Renal cortex interstitium (tissue), 11 donors: ENCODE results near the gene ACP7. TPM values are rescaled to one million over a fixed set of nuclear protein-coding genes. Genes with fewer than 3 reads are reported as not detected.

ENCODE experiments used
- DNase-seq, 11 donors: peaks; one replicate each; pipeline ENCODE4 v3.0.0-alpha.2; 2013; ENCODE audit warnings: low read depth in 9 of 11, low spot score in 4 of 11; ENCODE audit errors: extremely low read depth in 1 of 11
- polyA plus RNA-seq, 3 donors: library from polyadenylated mRNA; unstranded; fragments of 120-200 nt; gene quantifications; one replicate each; pipeline ENCODE4 v1.2.1, GENCODE V29; 2013; ENCODE audit not compliant: insufficient read length in 3 of 3

The ACP7 gene
- polyA plus RNA-seq, 3 donors, result 0.20 to 0.72 (median 0.38) TPM

DNA sequence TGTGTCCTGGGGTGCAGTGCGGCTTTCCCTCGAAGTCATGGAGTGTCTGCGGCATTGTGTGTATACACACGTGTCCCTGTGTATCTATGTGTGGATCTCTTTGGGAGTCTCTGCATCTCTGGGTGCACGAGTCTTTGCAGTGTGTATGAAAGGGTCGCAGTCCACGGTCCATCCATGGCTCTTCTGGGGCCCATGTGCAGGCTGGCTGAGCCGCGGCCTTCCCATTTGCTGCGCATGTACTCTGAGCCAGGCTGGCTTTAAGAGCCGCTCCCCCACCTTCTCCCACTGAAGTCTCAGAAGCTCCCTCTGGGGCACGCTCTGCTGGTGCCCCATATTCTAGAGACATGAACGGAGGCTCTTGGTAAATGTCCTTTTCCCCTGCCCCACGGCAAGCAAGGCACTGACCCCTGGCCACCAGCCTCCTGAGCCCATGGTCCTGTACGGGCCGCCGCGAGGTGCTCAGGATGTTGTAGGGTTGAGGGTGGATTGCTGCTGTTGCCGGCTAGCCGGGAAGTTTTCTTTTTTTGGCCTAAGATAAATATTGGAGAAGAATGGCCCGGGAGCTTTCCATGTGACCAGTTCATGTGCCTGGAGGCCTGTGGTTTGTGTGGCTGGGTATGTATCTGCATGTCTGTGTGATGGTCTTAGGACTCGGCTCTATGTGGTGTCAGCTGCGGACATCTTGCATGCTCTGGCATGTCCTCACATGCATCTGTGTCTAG lies 73.3 kb downstream of the ACP7 start:
- DNase-seq, result no peak

DNA sequence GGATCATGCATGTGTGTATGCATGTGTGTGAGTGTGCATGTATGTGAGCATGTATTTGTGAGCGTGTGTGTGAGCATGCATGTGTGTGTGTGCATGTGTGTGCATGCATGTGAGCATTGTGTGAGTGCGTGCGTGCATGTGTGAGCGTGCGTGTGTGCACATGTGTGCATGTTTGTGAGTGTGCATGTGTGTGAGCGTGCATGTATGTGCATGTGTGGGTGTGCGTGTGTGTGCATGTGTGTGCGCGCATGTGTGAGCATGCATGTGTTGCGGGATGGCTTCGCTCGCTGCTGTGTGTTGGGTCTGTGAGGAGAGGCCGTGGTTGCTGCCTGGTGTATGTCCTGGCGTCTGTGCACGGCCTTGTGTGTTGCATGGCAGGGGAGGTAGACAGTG lies 73.8 kb downstream of the ACP7 start:
- DNase-seq, result no peak

DNA sequence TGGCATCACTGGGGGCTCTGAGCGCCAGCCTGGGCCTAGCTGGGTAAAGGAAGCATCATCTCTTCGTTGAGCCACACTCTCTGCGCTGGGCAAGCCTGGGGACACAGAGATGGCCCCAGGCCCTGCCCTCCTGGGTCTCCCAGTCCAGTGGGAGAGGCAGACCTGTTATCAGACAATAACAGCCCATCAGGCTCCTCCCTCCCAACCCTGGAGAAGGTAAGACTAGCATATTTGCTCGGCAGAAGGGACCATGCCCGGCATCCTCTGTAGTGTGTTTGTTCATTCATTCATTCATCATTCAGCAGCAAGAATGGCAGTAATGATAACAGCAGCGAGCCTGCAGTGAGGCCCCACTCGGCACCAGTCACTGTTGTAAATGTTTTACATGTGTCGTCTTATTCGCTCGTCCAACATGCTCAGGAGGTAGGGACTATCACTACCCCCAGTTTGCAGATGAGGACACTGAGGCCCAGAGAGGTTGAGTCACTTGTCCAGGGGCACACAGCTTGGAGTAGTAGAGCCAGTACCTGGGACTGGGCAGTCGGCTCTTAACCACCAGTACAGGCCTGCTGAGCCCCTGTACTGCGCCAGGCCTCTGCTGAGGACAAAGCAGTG lies 74.6 kb downstream of the ACP7 start:
- no peak for DNase-seq

DNA sequence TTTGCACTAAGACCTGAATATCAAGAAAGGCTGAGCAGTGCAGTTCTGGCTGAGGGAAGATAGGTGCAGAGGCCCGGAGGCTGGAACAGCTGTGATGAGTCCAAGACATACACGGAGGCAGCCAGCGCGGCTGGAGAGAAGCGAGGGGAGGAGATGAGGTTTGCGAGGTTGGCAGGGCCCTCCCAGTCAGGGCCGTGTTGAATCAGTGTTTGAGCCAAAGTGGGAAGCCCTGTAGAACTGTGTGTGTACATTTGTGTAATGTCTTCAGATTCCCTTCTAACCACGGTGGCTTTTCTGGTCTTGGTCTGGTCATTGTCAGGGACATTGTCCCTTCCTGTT lies 76.3 kb downstream of the ACP7 start:
- DNase-seq, result no peak

Other genes with a start within 250 kb of the ACP7 start
- gene HNRNPL, start 234.4 kb upstream of the ACP7 start, polyA plus RNA-seq, result 100 to 1,000 TPM; 449 to 563 (median 527) TPM
- gene RINL, start 206.1 kb upstream of the ACP7 start, polyA plus RNA-seq, result 1 to 10 TPM; 6.0 to 8.9 (median 7.8) TPM
- gene SIRT2, start 184.8 kb upstream of the ACP7 start, polyA plus RNA-seq, result 10 to 100 TPM; 37.1 to 48.7 (median 42.1) TPM
- 10 to 100 TPM in 2 of 3 donors, 1 to 10 TPM in 1; 6.4 to 11.0 (median 10.4) TPM for gene NFKBIB, start 184.4 kb upstream of the ACP7 start, polyA plus RNA-seq
- 1 to 10 TPM in 1 of 3 donors, under 1 TPM in 2; 0.57 to 1.1 (median 0.65) TPM for gene CCER2, start 172.2 kb upstream of the ACP7 start, polyA plus RNA-seq
- gene SARS2, start 153.6 kb upstream of the ACP7 start, polyA plus RNA-seq, result 10 to 100 TPM; 43.2 to 56.0 (median 50.9) TPM
- 10 to 100 TPM; 15.2 to 27.4 (median 26.5) TPM for gene MRPS12, start 153.4 kb upstream of the ACP7 start, polyA plus RNA-seq
- 10 to 100 TPM; 69.5 to 93.4 (median 71.4) TPM for gene FBXO17, start 108.6 kb upstream of the ACP7 start, polyA plus RNA-seq
- 1 to 10 TPM; 7.1 to 8.7 (median 7.2) TPM for gene FBXO27, start 51.8 kb upstream of the ACP7 start, polyA plus RNA-seq
- gene PAK4, start 41.4 kb downstream of the ACP7 start, polyA plus RNA-seq, result 10 to 100 TPM; 41.7 to 71.0 (median 65.6) TPM
- gene NCCRP1, start 112.6 kb downstream of the ACP7 start, polyA plus RNA-seq, result 1 to 10 TPM; 1.3 to 4.5 (median 1.7) TPM
- gene SYCN, start 119.9 kb downstream of the ACP7 start, polyA plus RNA-seq, result not detected
- not detected for gene IFNL3, start 160.6 kb downstream of the ACP7 start, polyA plus RNA-seq
- under 1 TPM in 1 of 3 donors, not detected in 2; 0.11 TPM for gene IFNL4, start 164.5 kb downstream of the ACP7 start, polyA plus RNA-seq
- not detected for gene IFNL2, start 184.0 kb downstream of the ACP7 start, polyA plus RNA-seq
- gene IFNL1, start 212.0 kb downstream of the ACP7 start, polyA plus RNA-seq, result not detected
- 1 to 10 TPM in 2 of 3 donors, under 1 TPM in 1; 0.92 to 2.8 (median 2.1) TPM for gene LRFN1, start 236.5 kb downstream of the ACP7 start, polyA plus RNA-seq